ENCODE results near the gene PRKAR1B.

PRKAR1B gene

GRCh38 chr7:761631-762030 is 34.5 kb upstream of the PRKAR1B start:
- no peak overlapping the region for H2BK15ac ChIP-seq (ENCODE audit: low read length)
- H3K9ac ChIP-seq (ENCODE audit: low read depth, low read length, poor library complexity): no peak overlapping the region
- H4K8ac ChIP-seq (ENCODE audit: low read depth, low read length): no peak overlapping the region
- WGBS, 2 donors (ENCODE audit: extremely low coverage in 2 of 2, insufficient read length in 2 of 2, insufficient replicate concordance in 1 of 2): no CpG with 5 or more reads among the region's 11 CpGs
- no peak overlapping the region for H3K4ac ChIP-seq (ENCODE audit: low read length)
- H3K4me3 ChIP-seq (ENCODE audit: low read length in 2 of 2): no peak overlapping the region
- no peak overlapping the region for H2BK5ac ChIP-seq (ENCODE audit: low read length)
- no peak overlapping the region for H3K14ac ChIP-seq (ENCODE audit: low read length)
- no peak overlapping the region for H4K91ac ChIP-seq (ENCODE audit: low read depth, low read length, poor library complexity)
- DNase-seq (ENCODE audit: low spot score): no peak
- H2AK5ac ChIP-seq (ENCODE audit: low read depth, low read length): no peak overlapping the region
- H3K27me3 ChIP-seq (ENCODE audit: control insufficient read depth in 3 of 3, insufficient read depth in 3 of 3, low read depth in 1 of 3, low read length in 3 of 3): no peaks in the 10 kb centered on the region
- H2AFZ ChIP-seq (ENCODE audit: low read length): no peak overlapping the region
- no peak overlapping the region for H3K27ac ChIP-seq (replicated peaks; ENCODE audit: low read length)
- H3K36me3 ChIP-seq (replicated peaks in 1 of 2; ENCODE audit: control insufficient read depth in 2 of 2, insufficient read depth in 2 of 2, low read length in 2 of 2): peaks cover 42 to 92% of the 10 kb centered on the region in 2 donors
- no peaks in the 10 kb centered on the region for H3K4me1 ChIP-seq (ENCODE audit: control insufficient read depth in 2 of 2, insufficient read depth in 1 of 2, low read depth in 1 of 2, low read length in 2 of 2)
- no peak overlapping the region for H3K18ac ChIP-seq (ENCODE audit: low read length)
- peaks cover 4% of the 10 kb centered on the region for H3K79me1 ChIP-seq (ENCODE audit: low read depth, low read length)
- no peak overlapping the region for H2BK120ac ChIP-seq (ENCODE audit: low read depth, low read length)
- peaks cover 5 to 6% of the 10 kb centered on the region in 2 donors for H3K9me3 ChIP-seq (replicated peaks in 1 of 2; ENCODE audit: control insufficient read depth in 2 of 2, insufficient read depth in 1 of 2, low read depth in 1 of 2, low read length in 2 of 2)
- no peak overlapping the region for H2BK12ac ChIP-seq (ENCODE audit: low read length)
- H3K4me2 ChIP-seq (ENCODE audit: insufficient read depth, low read length, poor library complexity, severe bottlenecking): no peak overlapping the region
- no peak overlapping the region for H3K23ac ChIP-seq (ENCODE audit: low read depth, low read length, poor library complexity)

GRCh38 chr7:761101-761500 is 34.0 kb upstream of the PRKAR1B start:
- H3K4ac ChIP-seq (ENCODE audit: low read length): no peak overlapping the region
- no CpG with 5 or more reads among the region's 12 CpGs for WGBS, 2 donors (ENCODE audit: extremely low coverage in 2 of 2, insufficient read length in 2 of 2, insufficient replicate concordance in 1 of 2)
- H2BK5ac ChIP-seq (ENCODE audit: low read length): no peak overlapping the region
- no peak overlapping the region for H3K4me2 ChIP-seq (ENCODE audit: insufficient read depth, low read length, poor library complexity, severe bottlenecking)
- H3K9me3 ChIP-seq (replicated peaks in 1 of 2; ENCODE audit: control insufficient read depth in 2 of 2, insufficient read depth in 1 of 2, low read depth in 1 of 2, low read length in 2 of 2): peaks cover 3 to 6% of the 10 kb centered on the region in 2 donors
- no peak overlapping the region for H3K9ac ChIP-seq (ENCODE audit: low read depth, low read length, poor library complexity)
- no peak overlapping the region for H4K91ac ChIP-seq (ENCODE audit: low read depth, low read length, poor library complexity)
- no peaks in the 10 kb centered on the region for H3K27me3 ChIP-seq (ENCODE audit: control insufficient read depth in 3 of 3, insufficient read depth in 3 of 3, low read depth in 1 of 3, low read length in 3 of 3)
- no peak overlapping the region for H3K18ac ChIP-seq (ENCODE audit: low read length)
- no peak overlapping the region for H4K8ac ChIP-seq (ENCODE audit: low read depth, low read length)
- DNase-seq (ENCODE audit: low spot score): no peak
- H3K4me1 ChIP-seq (ENCODE audit: control insufficient read depth in 2 of 2, insufficient read depth in 1 of 2, low read depth in 1 of 2, low read length in 2 of 2): no peaks in the 10 kb centered on the region
- peaks cover 43 to 92% of the 10 kb centered on the region in 2 donors for H3K36me3 ChIP-seq (replicated peaks in 1 of 2; ENCODE audit: control insufficient read depth in 2 of 2, insufficient read depth in 2 of 2, low read length in 2 of 2)
- peaks cover 4% of the 10 kb centered on the region for H3K79me1 ChIP-seq (ENCODE audit: low read depth, low read length)
- H3K27ac ChIP-seq (replicated peaks; ENCODE audit: low read length): no peak overlapping the region
- H2AFZ ChIP-seq (ENCODE audit: low read length): no peak overlapping the region
- H3K14ac ChIP-seq (ENCODE audit: low read length): no peak overlapping the region
- no peak overlapping the region for H2BK15ac ChIP-seq (ENCODE audit: low read length)
- no peak overlapping the region for H3K4me3 ChIP-seq (ENCODE audit: low read length in 2 of 2)
- no peak overlapping the region for H3K23ac ChIP-seq (ENCODE audit: low read depth, low read length, poor library complexity)
- H2BK12ac ChIP-seq (ENCODE audit: low read length): no peak overlapping the region
- H2AK5ac ChIP-seq (ENCODE audit: low read depth, low read length): no peak overlapping the region
- no peak overlapping the region for H2BK120ac ChIP-seq (ENCODE audit: low read depth, low read length)

- H3K36me3 ChIP-seq (replicated peaks in 1 of 2; ENCODE audit: control insufficient read depth in 2 of 2, insufficient read depth in 2 of 2, low read length in 2 of 2): peaks cover 41 to 92% of the 10 kb centered on the region in 2 donors
Measured at GRCh38 chr7:760006-760405, 32.9 kb upstream of the PRKAR1B start.

GRCh38 chr7:759569-759968 is 32.5 kb upstream of the PRKAR1B start:
- no peak overlapping the region for H3K27ac ChIP-seq (replicated peaks; ENCODE audit: low read length)
- peaks cover 7% of the 10 kb centered on the region for H3K79me1 ChIP-seq (ENCODE audit: low read depth, low read length)
- no peak overlapping the region for H2BK15ac ChIP-seq (ENCODE audit: low read length)
- H2BK5ac ChIP-seq (ENCODE audit: low read length): no peak overlapping the region
- H3K18ac ChIP-seq (ENCODE audit: low read length): no peak overlapping the region
- no peak for DNase-seq (ENCODE audit: low spot score)
- H3K23ac ChIP-seq (ENCODE audit: low read depth, low read length, poor library complexity): no peak overlapping the region
- no peaks in the 10 kb centered on the region for H3K27me3 ChIP-seq (ENCODE audit: control insufficient read depth in 3 of 3, insufficient read depth in 3 of 3, low read depth in 1 of 3, low read length in 3 of 3)
- peaks cover 43 to 92% of the 10 kb centered on the region in 2 donors for H3K36me3 ChIP-seq (replicated peaks in 1 of 2; ENCODE audit: control insufficient read depth in 2 of 2, insufficient read depth in 2 of 2, low read length in 2 of 2)
- no peak overlapping the region for H3K4me2 ChIP-seq (ENCODE audit: insufficient read depth, low read length, poor library complexity, severe bottlenecking)
- H4K8ac ChIP-seq (ENCODE audit: low read depth, low read length): no peak overlapping the region
- no peak overlapping the region for H2AFZ ChIP-seq (ENCODE audit: low read length)
- no peak overlapping the region for H3K9ac ChIP-seq (ENCODE audit: low read depth, low read length, poor library complexity)
- H2AK5ac ChIP-seq (ENCODE audit: low read depth, low read length): no peak overlapping the region
- H4K91ac ChIP-seq (ENCODE audit: low read depth, low read length, poor library complexity): no peak overlapping the region
- H3K4me3 ChIP-seq (ENCODE audit: low read length in 2 of 2): no peak overlapping the region
- peaks cover 0 to 4% of the 10 kb centered on the region in 2 donors for H3K9me3 ChIP-seq (replicated peaks in 1 of 2; ENCODE audit: control insufficient read depth in 2 of 2, insufficient read depth in 1 of 2, low read depth in 1 of 2, low read length in 2 of 2)
- H3K4me1 ChIP-seq (ENCODE audit: control insufficient read depth in 2 of 2, insufficient read depth in 1 of 2, low read depth in 1 of 2, low read length in 2 of 2): no peaks in the 10 kb centered on the region
- no peak overlapping the region for H2BK120ac ChIP-seq (ENCODE audit: low read depth, low read length)
- H3K14ac ChIP-seq (ENCODE audit: low read length): no peak overlapping the region
- no CpG with 5 or more reads among the region's 8 CpGs for WGBS, 2 donors (ENCODE audit: extremely low coverage in 2 of 2, insufficient read length in 2 of 2, insufficient replicate concordance in 1 of 2)
- no peak overlapping the region for H3K4ac ChIP-seq (ENCODE audit: low read length)
- H2BK12ac ChIP-seq (ENCODE audit: low read length): no peak overlapping the region

More at GRCh38 chr7:760006-760405, 32.9 kb upstream of the PRKAR1B start:
- Histone ChIP-seq H4K8ac (ENCODE audit: low read depth, low read length) (no peak overlapping the region), H3K4me1 (ENCODE audit: control insufficient read depth in 2 of 2, insufficient read depth in 1 of 2, low read depth in 1 of 2, low read length in 2 of 2) (no peaks in the 10 kb centered on the region), H2BK15ac (ENCODE audit: low read length) (no peak overlapping the region), H2BK12ac (ENCODE audit: low read length) (no peak overlapping the region), H3K79me1 (ENCODE audit: low read depth, low read length) (peaks cover 7% of the 10 kb centered on the region), H3K14ac (ENCODE audit: low read length) (no peak overlapping the region), H3K27me3 (ENCODE audit: control insufficient read depth in 3 of 3, insufficient read depth in 3 of 3, low read depth in 1 of 3, low read length in 3 of 3) (no peaks in the 10 kb centered on the region), H3K23ac (ENCODE audit: low read depth, low read length, poor library complexity) (no peak overlapping the region), H2AK5ac (ENCODE audit: low read depth, low read length) (no peak overlapping the region), H2AFZ (ENCODE audit: low read length) (no peak overlapping the region), H2BK120ac (ENCODE audit: low read depth, low read length) (no peak overlapping the region), H3K27ac (replicated peaks; ENCODE audit: low read length) (no peak overlapping the region), H2BK5ac (ENCODE audit: low read length) (no peak overlapping the region), H3K9ac (ENCODE audit: low read depth, low read length, poor library complexity) (no peak overlapping the region), H3K9me3 (replicated peaks in 1 of 2; ENCODE audit: control insufficient read depth in 2 of 2, insufficient read depth in 1 of 2, low read depth in 1 of 2, low read length in 2 of 2) (peaks cover under 1 to 4% of the 10 kb centered on the region in 2 donors), H3K18ac (ENCODE audit: low read length) (no peak overlapping the region), H3K4me2 (ENCODE audit: insufficient read depth, low read length, poor library complexity, severe bottlenecking) (no peak overlapping the region), H3K4ac (ENCODE audit: low read length) (no peak overlapping the region), H3K4me3 (ENCODE audit: low read length in 2 of 2) (no peak overlapping the region), H4K91ac (ENCODE audit: low read depth, low read length, poor library complexity) (no peak overlapping the region)
- DNase-seq (ENCODE audit: low spot score): no peak
- no CpG with 5 or more reads among the region's 16 CpGs for WGBS, 2 donors (ENCODE audit: extremely low coverage in 2 of 2, insufficient read length in 2 of 2, insufficient replicate concordance in 1 of 2)

Data from neuronal stem cell (in vitro differentiated cells).